H1 (cell line): ENCODE measurements around the gene CRB2. TPM values are rescaled to one million over a fixed set of nuclear protein-coding genes. Genes with fewer than 3 reads are reported as not detected.
A peak's percentile ranks its signal among the peaks of the same experiment; 100 is the strongest.

Experiments
- ASH2L ChIP-seq: fragments of 200-600, 300-600 bp; sonication (generic); IDR thresholded peaks from one replicate; pipeline ENCODE4 v1.7.1; 2017; ENCODE audit warnings: low read length
- BACH1 ChIP-seq: IDR thresholded peaks from 2 replicates; pipeline ENCODE4 v1.6.1; 2012; ENCODE audit warnings: low read length, improper control_type of control experiment
- BCL11A ChIP-seq, 2 experiments: IDR thresholded peaks; one replicate each; pipeline ENCODE4 v1.6.1; 2011; ENCODE audit warnings: low read depth in 2 of 2, low read length in 2 of 2, mild to moderate bottlenecking in 2 of 2
- BRCA1 ChIP-seq: IDR thresholded peaks from 2 replicates; pipeline ENCODE4 v1.6.1; 2012; ENCODE audit warnings: low read depth, low read length, improper control_type of control experiment
- CBX5 ChIP-seq: fragments of 300-800, 300-1000 bp; sonication (generic); IDR thresholded peaks from 2 replicates; pipeline ENCODE4 v1.7.1; 2016; ENCODE audit warnings: antibody characterized with exemption, low read length, low read depth
- EP300 ChIP-seq, 2 experiments: IDR thresholded peaks; 1 replicate in 1 of 2; 2 replicates in 1 of 2; pipeline ENCODE4 v1.6.1; 2011 to 2012; ENCODE audit warnings: low read depth in 2 of 2, low read length in 2 of 2, mild to moderate bottlenecking in 2 of 2, borderline replicate concordance in 1 of 2, inconsistent platforms in 1 of 2, moderate library complexity in 1 of 2
- HDAC2 ChIP-seq, 2 experiments: fragments of 300-600 bp in 1 of 2; sonication (generic) in 1 of 2; IDR thresholded peaks; 2 replicates each; pipeline ENCODE4 v1.6.1; 2011 to 2012; ENCODE audit warnings: low read depth in 2 of 2, low read length in 2 of 2, mild to moderate bottlenecking in 2 of 2, moderate library complexity in 2 of 2, borderline replicate concordance in 1 of 2, inconsistent platforms in 1 of 2
- KDM4A ChIP-seq: IDR thresholded peaks from one replicate; pipeline ENCODE4 v1.7.1; 2012; ENCODE audit warnings: low read depth, mild to moderate bottlenecking, moderate library complexity, low read length, inconsistent platforms; ENCODE audit not compliant: severe bottlenecking
- KDM5A ChIP-seq: fragments of 200-600 bp; IDR thresholded peaks from 2 replicates; pipeline ENCODE4 v1.7.1; 2012; ENCODE audit warnings: mild to moderate bottlenecking, low read length, inconsistent platforms, mixed read lengths
- POLR2A ChIP-seq, 2 experiments: IDR thresholded peaks; 1 replicate in 1 of 2; 2 replicates in 1 of 2; pipeline ENCODE4 v1.6.1; 2011; ENCODE audit warnings: low read depth in 2 of 2, low read length in 2 of 2, mild to moderate bottlenecking in 2 of 2; ENCODE audit errors: control extremely low read depth in 1 of 2
- RAD21 ChIP-seq, 2 experiments: IDR thresholded peaks in 1 of 2; conservative IDR thresholded peaks in 1 of 2; 2 replicates each; pipeline ENCODE4 v1.6.1; 2011; ENCODE audit warnings: low read depth in 2 of 2, low read length in 2 of 2, improper control_type of control experiment in 1 of 2, inconsistent platforms in 1 of 2, mild to moderate bottlenecking in 1 of 2, moderate library complexity in 1 of 2
- RBBP5 ChIP-seq: IDR thresholded peaks from 2 replicates; pipeline ENCODE4 v1.7.1; 2012; ENCODE audit warnings: low read depth, mild to moderate bottlenecking, inconsistent platforms, low read length, moderate library complexity, borderline replicate concordance
- RNF2 ChIP-seq: fragments of 200-900, 300-1000 bp; sonication (generic); IDR thresholded peaks from 2 replicates; pipeline ENCODE4 v1.7.1; 2016; ENCODE audit warnings: borderline replicate concordance, low read depth, mild to moderate bottlenecking, antibody characterized with exemption, low read length; ENCODE audit not compliant: poor library complexity, severe bottlenecking; ENCODE audit errors: missing control alignments
- SAP30 ChIP-seq: fragments of 300-600 bp; sonication (generic); IDR thresholded peaks from 2 replicates; pipeline ENCODE4 v1.7.1; 2012; ENCODE audit warnings: low read length, moderate library complexity, mild to moderate bottlenecking, inconsistent platforms; ENCODE audit not compliant: insufficient read depth, insufficient replicate concordance
- SIRT6 ChIP-seq: IDR thresholded peaks from one replicate; pipeline ENCODE4 v1.7.1; 2012; ENCODE audit warnings: low read length, inconsistent platforms
- SP1 ChIP-seq: IDR thresholded peaks from 2 replicates; pipeline ENCODE4 v1.6.1; 2011; ENCODE audit warnings: low read depth, low read length
- SRF ChIP-seq: IDR thresholded peaks from 2 replicates; pipeline ENCODE4 v1.6.1; 2011; ENCODE audit warnings: mild to moderate bottlenecking, low read depth, low read length, moderate library complexity
- SUZ12 ChIP-seq: fragments of 200-600 bp; sonication (generic); IDR thresholded peaks from 2 replicates; pipeline ENCODE4 v1.6.1; 2012; ENCODE audit warnings: mild to moderate bottlenecking, inconsistent platforms, low read length, moderate library complexity, mixed read lengths
- TCF12 ChIP-seq: IDR thresholded peaks from 2 replicates; pipeline ENCODE4 v1.6.1; 2011; ENCODE audit warnings: low read depth, mild to moderate bottlenecking, low read length
- TEAD4 ChIP-seq: IDR thresholded peaks from 2 replicates; pipeline ENCODE4 v1.6.1; 2012; ENCODE audit warnings: low read depth, low read length, inconsistent platforms, mixed read lengths
- polyA plus RNA-seq, 7 experiments: library from polyadenylated mRNA; depleted of rRNA in 3 of 7; stranded (reverse) in 5 of 7; unstranded in 2 of 7; fragments of >200 nt in 5 of 7; fragments of 200-250 nt in 2 of 7; gene quantifications; 1 replicate in 5 of 7; 2 replicates in 1 of 7; 4 replicates in 1 of 7; pipeline versions ENCODE4 v1.2.1 to v1.2.3, GENCODE V29; 2011 to 2013; ENCODE audit warnings: missing spikeins in 2 of 7, mixed read lengths in 2 of 7
- total RNA-seq: library from RNA; stranded (reverse); fragmentation: NEBNext Ultra II Directional; extraction: Animal tissue kit (Norgen Biotek cat#: 25700); gene quantifications from 2 replicates; pipeline ENCODE4 v1.2.1, GENCODE V29; 2021
- TF ChIP-seq, protein P1 (sequence below), 3 experiments: IDR thresholded peaks; 1 replicate in 2 of 3; 2 replicates in 1 of 3; pipeline versions ENCODE4 v1.5.1 to v1.6.1; 2011; ENCODE audit warnings: low read length in 3 of 3, mild to moderate bottlenecking in 3 of 3, inconsistent platforms in 2 of 3, low read depth in 1 of 3, moderate library complexity in 1 of 3; ENCODE audit not compliant: insufficient read depth in 1 of 3; ENCODE audit errors: control extremely low read depth in 1 of 3

CRB2 gene
- total and polyA plus RNA-seq, 2 of the 8 experiments (the other 6 are each of a cell fraction or from before 2014, with no cell fraction given): 4.0 to 8.4 TPM

DNA sequence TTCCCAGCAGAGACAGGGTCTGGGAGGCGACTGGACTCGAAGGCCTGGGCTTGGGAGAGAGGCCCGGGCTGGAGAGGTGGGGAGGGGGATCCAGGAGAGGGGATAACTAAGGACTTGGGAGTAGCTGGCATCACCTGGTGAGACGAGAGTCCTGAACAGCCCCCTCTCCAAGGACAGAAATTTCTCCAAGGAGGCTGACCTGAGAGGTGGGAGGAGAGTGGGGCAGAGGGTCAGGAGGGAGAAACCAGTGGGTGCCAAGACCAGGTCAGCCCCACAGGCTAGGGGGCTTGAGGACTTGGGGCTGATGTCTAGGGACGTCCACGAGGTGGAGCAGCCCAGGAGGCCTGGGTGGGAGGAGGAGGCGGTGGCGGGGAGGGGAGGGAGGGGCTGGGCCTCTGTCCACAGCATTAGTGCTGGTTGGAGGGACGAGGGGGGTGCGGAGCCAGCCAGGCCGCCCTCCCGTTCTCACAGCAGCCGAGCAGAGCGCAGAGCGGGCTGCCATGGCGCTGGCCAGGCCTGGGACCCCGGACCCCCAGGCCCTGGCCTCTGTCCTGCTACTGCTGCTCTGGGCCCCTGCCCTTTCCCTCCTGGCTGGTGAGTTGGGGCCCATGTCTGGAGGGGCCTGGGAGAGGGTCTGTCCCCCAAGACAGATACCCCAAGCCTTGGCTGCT lies at the start of gene CRB2 (continued):
- TF ChIP-seq CBX5 (no peak), RBBP5 (0 out of 2 replicates have a peak, but pooled peaks have one; percentile 18), HDAC2 (IDR thresholded peaks at IDR 0.05; ENCODE audit: borderline replicate concordance in 1 of 2, low read depth in 2 of 2, low read length in 2 of 2) (peak in 1 of 2 experiments; percentile 76; a peak in 1 of 4 replicates), EP300 (IDR thresholded peaks at IDR 0.05; ENCODE audit: borderline replicate concordance in 1 of 2, low read depth in 2 of 2, low read length in 2 of 2) (no peak), SIRT6 (no peak), ASH2L (peak; percentile 66), POLR2A (IDR thresholded peaks at IDR 0.05; ENCODE audit: control extremely low read depth in 1 of 2, low read depth in 2 of 2, low read length in 2 of 2) (no peak), KDM5A (no peak), BRCA1 (no peak), RAD21 (IDR thresholded peaks at IDR 0.05 in 1 of 2, conservative IDR thresholded peaks at IDR 0.05 in 1 of 2; ENCODE audit: low read depth in 2 of 2, low read length in 2 of 2) (0 out of 4 replicates have a peak, but pooled peaks of 1 of the 2 experiments have one; percentile 14), SAP30 (peak; percentile 52), SRF (no peak), BCL11A (IDR thresholded peaks at IDR 0.05; ENCODE audit: low read depth in 2 of 2, low read length in 2 of 2) (no peak), KDM4A (peak; percentile 48), SP1 (no peak), BACH1 (no peak), SUZ12 (no peak), RNF2 (no peak), TEAD4 (no peak), TCF12 (no peak)
- TF ChIP-seq, protein P1, sequence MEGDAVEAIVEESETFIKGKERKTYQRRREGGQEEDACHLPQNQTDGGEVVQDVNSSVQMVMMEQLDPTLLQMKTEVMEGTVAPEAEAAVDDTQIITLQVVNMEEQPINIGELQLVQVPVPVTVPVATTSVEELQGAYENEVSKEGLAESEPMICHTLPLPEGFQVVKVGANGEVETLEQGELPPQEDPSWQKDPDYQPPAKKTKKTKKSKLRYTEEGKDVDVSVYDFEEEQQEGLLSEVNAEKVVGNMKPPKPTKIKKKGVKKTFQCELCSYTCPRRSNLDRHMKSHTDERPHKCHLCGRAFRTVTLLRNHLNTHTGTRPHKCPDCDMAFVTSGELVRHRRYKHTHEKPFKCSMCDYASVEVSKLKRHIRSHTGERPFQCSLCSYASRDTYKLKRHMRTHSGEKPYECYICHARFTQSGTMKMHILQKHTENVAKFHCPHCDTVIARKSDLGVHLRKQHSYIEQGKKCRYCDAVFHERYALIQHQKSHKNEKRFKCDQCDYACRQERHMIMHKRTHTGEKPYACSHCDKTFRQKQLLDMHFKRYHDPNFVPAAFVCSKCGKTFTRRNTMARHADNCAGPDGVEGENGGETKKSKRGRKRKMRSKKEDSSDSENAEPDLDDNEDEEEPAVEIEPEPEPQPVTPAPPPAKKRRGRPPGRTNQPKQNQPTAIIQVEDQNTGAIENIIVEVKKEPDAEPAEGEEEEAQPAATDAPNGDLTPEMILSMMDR (IDR thresholded peaks at IDR 0.05; ENCODE audit: control extremely low read depth in 1 of 3, insufficient read depth in 1 of 3, low read depth in 1 of 3, low read length in 3 of 3): peak in 2 of 3 experiments; percentile 13; a peak in 2 of 4 replicates
